Stimulated activated CD4-positive, alpha-beta T cell treated with anti-CD3 and anti-CD28 coated beads, TNF-alpha, amount 100 ng/mL, for 4 hours (primary cell): ENCODE measurements around the gene SLC2A10.

Experiments used
- DNase-seq, 3 experiments: peaks; one replicate each; pipeline ENCODE4 v3.0.0-alpha.2; 2020; ENCODE audit warnings: low read depth in 3 of 3

SLC2A10 gene

DNA sequence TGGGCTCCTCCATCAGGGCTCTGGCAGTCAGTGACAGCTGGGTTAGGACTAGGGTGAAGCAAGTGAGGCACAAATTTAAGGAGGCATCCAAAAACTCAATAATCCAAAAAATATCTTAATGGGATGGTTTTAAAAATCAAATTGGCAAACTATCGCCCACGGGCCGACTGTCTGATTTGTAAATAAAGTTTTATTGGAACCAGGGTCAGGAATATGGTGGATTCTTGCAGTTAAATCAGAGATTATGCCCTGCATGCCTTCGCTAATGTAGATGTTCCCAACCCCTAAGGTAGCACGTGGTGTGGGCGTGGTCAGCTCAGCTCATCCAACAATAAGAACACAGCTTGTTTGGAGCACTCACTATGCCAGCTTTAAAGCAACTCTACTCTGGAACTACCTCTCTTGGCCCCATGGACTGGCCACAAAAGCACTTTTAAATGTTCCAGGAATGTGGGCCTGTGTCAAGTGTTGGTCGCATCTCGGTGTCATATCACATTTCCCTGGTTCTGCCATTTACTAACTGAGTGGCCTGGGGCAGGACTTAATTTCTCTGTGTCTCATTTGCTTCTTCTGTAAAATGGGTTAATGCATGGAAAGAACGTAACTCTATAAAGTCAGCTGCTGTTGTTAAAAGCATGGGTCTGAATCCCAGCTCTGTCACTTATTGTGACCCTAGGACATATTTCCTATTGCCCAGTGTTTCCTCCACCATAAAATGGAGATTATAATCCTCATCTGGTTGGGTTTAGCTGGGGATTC is 27.2 kb upstream of the SLC2A10 start:
- DNase-seq, result no peak

- DNase-seq, result no peak
Measured at GRCh38 chr20:46683011-46683667, 26.3 kb upstream of the SLC2A10 start.

DNA sequence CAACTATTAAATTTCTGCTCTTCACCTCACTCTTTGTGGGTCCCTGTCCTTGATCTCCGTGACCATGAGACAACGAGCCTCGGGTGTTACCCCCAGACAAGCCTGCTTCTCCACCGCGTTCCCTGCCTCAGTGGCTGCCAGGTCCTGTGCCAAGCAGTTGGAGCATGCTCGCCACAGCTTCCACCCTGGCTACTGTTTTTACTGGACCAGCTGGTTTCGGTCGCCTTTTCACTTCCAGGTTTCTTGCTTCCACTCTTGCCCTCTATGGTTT is 25.8 kb upstream of the SLC2A10 start:
- no peak for DNase-seq

- no peak for DNase-seq
Measured at GRCh38 chr20:46683939-46684750, 25.3 kb upstream of the SLC2A10 start.

GRCh38 chr20:46688151-46689081 is 21.0 kb upstream of the SLC2A10 start:
- DNase-seq, result no peak

DNA sequence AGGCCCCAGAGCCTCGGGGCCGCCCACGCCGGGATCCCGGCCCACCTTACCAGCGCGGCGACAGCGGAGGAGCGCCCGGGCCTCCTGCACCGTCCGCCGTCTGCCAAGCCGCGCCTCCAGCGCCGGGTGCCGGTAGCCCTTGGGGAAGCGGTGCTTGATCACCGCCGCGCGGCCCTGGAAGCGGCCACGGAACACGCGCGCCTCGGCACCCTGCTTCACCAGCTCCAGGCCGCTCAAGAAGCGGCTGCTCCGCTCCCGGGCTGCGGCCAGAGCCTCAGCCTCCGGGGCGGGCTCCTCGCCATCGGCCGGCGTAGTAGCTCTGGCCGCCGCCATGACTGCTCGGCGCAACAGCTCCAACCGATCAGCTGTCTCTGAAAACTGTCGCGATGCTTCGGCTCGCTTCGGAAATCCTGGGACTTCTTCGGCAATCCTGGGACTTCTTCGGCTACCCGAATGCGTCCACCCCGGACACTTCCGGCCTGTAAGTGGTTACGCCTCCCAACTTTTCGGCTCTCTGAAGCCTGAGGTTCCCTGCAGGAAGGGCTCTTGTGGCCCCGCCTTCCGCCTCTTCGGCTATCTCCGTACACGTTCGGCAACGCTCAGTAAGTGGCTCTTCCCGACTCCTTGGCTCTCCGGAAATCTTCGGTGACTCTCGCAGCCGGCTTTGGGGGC is 20.2 kb upstream of the SLC2A10 start, which contains the start of gene TP53RK:
TP53RK (minus strand) TSS at position 363 of the 672 bp plus-strand sequence; CDS start at position 333, 30 bp downstream.
- peak; percentile 82 to 89 (median 88) for DNase-seq

DNA sequence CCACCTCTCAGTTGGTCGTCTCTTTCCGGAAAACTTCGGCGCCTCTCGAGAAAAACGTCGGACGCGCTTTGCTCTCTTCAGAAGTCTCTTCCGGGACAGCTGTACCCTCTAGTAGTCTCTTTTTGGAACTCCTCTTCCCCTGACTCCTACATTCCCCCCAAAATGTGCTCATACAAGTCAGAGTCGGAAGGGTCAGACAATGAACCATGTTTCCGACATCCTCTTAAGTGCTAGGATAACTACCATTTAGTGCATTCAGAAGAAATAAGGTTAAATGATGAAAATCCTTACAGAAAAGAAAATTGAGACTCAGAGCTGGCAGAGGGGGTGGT is 19.7 kb upstream of the SLC2A10 start:
- no peak for DNase-seq

GRCh38 chr20:46690219-46691106 is 19.0 kb upstream of the SLC2A10 start:
- no peak for DNase-seq

- DNase-seq, result no peak
Measured at GRCh38 chr20:46691196-46691595, 18.3 kb upstream of the SLC2A10 start.

- DNase-seq, result no peak
Measured at GRCh38 chr20:46694484-46694883, 15.0 kb upstream of the SLC2A10 start.

DNA sequence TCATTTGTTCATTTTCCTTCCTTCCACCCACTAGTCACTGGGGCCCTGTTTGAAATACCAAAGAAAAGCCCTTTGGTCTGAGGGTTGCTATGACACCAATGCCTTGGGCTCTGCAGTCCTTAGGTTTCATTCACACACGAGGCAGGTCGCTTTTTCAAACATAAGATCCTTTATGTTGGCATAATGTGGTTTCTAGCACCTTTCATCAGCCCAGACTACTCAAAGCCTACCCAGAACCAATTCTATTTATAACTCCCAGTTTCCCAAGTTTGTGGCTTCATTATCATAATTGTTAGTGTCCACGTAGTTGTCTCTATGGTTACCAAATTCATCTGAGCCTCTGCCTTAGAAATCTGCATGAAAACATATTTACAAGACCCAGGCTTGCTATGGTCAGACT is 13.6 kb upstream of the SLC2A10 start:
- DNase-seq, result no peak

DNA sequence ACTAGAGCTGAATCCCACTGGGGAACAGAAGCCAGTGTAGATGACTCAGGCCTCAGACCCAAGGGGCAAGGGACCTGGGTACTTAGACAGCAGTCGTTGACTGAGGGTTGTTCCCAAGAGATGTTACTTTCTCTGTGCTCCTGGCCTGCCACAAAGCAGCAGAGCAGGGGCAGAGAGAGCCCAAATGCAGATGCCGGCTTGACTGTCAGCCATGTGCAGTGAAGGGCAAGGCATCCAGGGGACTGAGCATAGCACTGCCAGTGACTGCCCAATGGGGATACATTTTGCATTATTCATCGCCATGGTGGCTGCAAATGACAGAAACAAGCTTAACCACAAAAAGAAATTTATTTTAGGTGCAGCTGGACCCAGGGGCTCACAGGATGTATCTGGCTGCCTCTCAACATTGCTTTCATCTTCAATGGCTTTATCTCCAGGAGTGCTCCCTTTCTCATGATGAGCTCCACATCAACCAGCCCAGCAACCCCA is 12.6 kb upstream of the SLC2A10 start:
- no peak for DNase-seq

DNA sequence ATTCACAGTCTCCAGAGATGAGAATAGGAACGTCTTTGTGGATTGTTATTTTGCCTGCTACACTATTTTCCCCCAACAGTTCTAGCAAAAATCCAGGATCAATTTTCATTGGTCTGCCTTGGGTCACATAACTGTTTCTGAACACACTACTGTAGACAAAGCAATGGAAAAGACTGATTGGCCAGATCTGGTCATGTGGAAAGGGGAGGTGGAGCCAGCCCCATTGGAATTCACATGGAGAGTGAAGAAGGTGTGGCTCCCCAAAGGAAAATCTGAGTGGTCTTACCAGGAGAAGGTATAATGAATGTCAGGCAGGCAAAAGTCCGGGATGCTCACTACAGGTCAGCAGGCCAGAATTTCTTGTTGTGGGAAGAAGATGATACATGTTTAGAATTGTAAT is 10.7 kb upstream of the SLC2A10 start:
- DNase-seq, result no peak

GRCh38 chr20:46699651-46700359 is 9.6 kb upstream of the SLC2A10 start:
- DNase-seq, result no peak

GRCh38 chr20:46700481-46700880 is 9.0 kb upstream of the SLC2A10 start:
- DNase-seq, result no peak

- no peak for DNase-seq
Measured at GRCh38 chr20:46701057-46701456, 8.4 kb upstream of the SLC2A10 start.

- no peak for DNase-seq
Measured at GRCh38 chr20:46701556-46701955, 7.9 kb upstream of the SLC2A10 start.

- no peak for DNase-seq
Measured at GRCh38 chr20:46701986-46702385, 7.5 kb upstream of the SLC2A10 start.

DNA sequence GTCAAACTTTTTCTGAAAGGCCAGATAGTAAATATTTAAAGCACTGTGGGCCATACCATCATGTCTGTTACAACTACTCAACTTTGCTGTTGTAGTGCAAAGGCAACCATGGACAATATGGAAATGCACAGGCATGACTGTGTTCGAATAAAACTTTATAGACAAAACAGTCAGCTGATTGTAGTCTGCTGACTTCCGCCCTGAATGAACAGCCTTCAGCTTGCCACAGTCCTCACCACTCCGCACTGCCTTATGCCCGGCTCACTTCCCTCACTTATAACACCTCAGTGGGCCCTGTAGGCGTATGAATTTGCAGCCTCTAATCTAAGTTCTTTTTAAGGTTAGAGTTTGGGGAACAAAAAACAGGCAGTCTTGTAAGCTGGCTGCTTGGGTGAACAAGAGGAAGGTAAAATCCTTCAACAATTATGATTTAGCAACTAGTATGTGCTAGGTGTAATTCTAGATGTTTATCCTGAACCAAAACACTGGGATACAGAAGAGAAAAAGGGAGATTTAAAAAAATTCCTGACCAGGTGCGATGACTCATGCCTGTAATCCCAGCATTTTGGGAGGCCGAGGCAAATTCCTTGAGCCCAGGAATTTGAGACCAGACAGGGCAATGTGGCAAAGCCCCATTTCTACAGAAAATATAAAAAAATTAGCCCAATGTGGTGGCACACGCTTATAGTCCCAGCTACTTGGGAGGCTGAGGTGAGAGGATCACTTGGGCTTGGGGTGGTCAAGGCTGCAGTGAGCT is 6.8 kb upstream of the SLC2A10 start:
- no peak for DNase-seq
